Measurements from ENCODE around the gene GALR3.

Gene GALR3

DNA sequence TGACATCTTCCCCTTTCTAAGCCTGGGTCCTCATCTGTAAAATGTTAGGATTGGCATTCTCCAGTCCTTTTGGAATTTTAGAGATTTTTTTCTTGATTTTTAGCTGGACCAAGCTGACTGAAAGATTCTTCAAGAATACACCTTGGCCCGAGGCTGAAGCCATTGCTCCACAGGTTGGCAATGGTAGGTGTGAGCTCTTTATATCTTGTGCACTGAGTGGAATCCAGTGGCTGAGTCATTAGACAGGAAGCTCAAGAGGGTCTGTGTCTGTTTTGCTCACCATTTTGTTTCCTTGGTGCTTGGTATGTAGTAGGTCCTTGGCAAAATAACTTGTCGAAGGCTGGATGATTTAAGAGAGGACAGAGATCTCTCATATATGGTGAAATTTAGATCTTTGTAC lies 32.3 kb downstream of the GALR3 start:
- no peak for DNase-seq (ENCODE audit: insufficient read length)
- no peak for FAIRE-seq
- TF ChIP-seq TAF1 (IDR thresholded peaks at IDR 0.05; ENCODE audit: borderline replicate concordance, low read depth, low read length) (no peak), POLR2AphosphoS5 (IDR thresholded peaks at IDR 0.05; ENCODE audit: low read depth, low read length) (no peak), POLR2A (IDR thresholded peaks at IDR 0.05; ENCODE audit: low read depth, low read length) (no peak)

DNA sequence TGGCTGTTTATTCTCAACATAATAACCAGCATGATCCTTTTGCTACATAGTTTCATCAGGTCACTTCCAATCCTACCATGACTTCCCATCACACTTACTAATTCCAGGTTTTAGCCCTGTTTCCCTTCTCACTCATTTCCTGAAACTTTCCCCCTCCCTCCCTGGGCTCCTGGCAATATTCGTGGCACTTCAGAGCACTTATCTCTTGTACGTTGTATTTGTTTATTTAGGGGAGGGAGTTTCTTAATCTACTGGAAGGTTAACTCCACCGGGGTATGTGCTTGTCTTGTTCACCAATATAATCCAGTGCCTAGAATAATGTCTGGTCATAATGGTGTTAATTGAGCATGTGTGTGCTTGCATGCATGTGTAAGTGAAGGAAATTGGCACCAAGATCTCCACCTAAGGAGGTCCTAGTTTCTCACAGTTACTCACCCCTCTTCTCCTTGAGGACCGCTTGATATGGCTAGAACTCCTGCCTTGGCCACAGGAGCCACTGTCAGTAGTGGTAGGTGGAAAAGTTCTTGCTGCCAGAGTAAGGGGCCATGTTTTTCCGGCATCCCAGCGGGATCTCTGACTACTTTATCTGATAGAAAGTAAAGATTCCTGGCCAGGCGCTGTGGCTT lies 37.7 kb downstream of the GALR3 start:
- FAIRE-seq, result no peak
- TF ChIP-seq TAF1 (IDR thresholded peaks at IDR 0.05; ENCODE audit: borderline replicate concordance, low read depth, low read length), result no peak
- no peak for TF ChIP-seq POLR2A (IDR thresholded peaks at IDR 0.05; ENCODE audit: low read depth, low read length)
- no peak for TF ChIP-seq POLR2AphosphoS5 (IDR thresholded peaks at IDR 0.05; ENCODE audit: low read depth, low read length)
- no peak for DNase-seq (ENCODE audit: insufficient read length)

DNA sequence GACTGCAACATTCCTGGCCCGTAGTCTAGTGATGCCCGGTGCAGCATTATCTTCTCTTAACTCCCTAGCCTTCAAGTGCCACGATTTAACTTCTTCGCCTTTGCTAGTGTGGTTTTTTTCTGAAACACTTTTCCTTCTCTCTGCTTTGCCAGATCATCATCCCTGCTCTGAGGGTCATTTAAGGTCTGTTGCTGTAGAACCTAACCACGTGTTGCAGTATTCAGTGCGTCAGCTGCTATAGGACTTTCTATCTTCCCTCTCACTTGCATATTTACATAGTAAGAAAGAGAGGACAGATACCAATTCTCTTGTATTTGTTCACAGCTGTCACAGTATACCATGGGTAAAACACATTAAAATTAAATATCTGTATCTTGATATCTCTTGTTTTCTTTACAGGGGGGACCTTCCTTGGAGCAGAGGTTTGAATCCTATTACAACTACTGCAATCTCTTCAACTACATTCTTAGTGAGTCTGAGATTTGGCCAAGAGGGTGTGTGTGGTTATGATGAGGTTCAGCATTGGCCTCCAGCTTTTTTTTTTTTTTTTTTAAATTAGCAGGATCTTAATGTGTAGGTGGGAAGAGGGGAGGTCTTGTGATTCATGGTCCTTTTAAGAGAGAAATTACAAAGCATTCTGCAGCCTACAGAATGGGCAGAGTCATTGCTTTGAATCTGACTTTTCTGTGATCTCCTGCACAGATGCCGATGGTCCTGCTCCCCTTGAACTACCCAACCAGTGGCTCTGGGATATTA lies 39.6 kb downstream of the GALR3 start:
- TF ChIP-seq POLR2AphosphoS5 (IDR thresholded peaks at IDR 0.05; ENCODE audit: low read depth, low read length) (no peak), POLR2A (IDR thresholded peaks at IDR 0.05; ENCODE audit: low read depth, low read length) (no peak), TAF1 (IDR thresholded peaks at IDR 0.05; ENCODE audit: borderline replicate concordance, low read depth, low read length) (no peak)
- DNase-seq (ENCODE audit: insufficient read length), result no peak
- FAIRE-seq, result no peak

DNA sequence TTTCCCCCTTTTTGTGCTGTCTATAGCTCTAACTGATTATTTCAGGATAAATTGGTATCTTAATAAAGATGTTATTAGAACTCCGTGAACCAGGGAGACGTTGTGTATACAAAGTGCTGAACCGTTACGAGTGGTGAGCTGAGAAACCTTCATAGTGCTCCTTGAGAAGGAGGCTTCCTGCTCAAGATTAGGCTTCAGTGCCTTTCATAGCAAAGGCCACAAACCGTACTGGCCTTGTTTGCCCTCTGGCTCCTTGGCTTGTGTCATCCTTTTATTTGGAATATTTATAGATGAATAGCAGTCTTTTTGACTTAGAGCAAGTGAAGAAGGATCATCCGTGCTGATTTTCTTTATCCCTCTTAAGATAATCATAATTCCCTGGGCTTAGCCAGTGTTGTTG lies 42.3 kb downstream of the GALR3 start:
- TF ChIP-seq POLR2AphosphoS5 (IDR thresholded peaks at IDR 0.05; ENCODE audit: low read depth, low read length), result no peak
- TF ChIP-seq TAF1 (IDR thresholded peaks at IDR 0.05; ENCODE audit: borderline replicate concordance, low read depth, low read length), result no peak
- no peak for TF ChIP-seq POLR2A (IDR thresholded peaks at IDR 0.05; ENCODE audit: low read depth, low read length)
- FAIRE-seq (no peak), DNase-seq (ENCODE audit: insufficient read length) (no peak)

DNA sequence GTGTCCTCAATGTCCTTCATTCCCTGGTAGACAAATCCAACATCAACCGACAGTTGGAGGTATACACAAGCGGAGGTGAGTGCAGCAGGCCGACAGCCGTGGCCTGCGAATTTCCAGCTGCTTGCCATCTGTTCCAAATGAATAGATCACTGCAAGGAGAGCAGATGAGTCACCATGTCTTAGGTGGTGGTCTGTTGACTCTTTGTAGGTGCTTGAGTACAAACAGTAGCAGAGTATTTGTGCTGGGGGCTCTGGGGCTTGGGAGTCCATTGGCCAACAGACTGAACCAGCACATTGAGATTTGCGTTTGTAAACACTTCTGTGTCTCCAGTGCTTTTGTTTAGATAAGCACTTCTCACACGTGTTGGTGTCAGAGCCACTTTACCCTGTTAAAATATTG lies 47.1 kb downstream of the GALR3 start:
- FAIRE-seq (no peak), DNase-seq (ENCODE audit: insufficient read length) (no peak)
- no peak for TF ChIP-seq POLR2A (IDR thresholded peaks at IDR 0.05; ENCODE audit: low read depth, low read length)
- TF ChIP-seq TAF1 (IDR thresholded peaks at IDR 0.05; ENCODE audit: borderline replicate concordance, low read depth, low read length), result no peak
- no peak for TF ChIP-seq POLR2AphosphoS5 (IDR thresholded peaks at IDR 0.05; ENCODE audit: low read depth, low read length)
